Prostate gland (tissue), 2 donors: ENCODE measurements around the gene CDH13.

ENCODE experiments used
- POLR2A ChIP-seq: fragments of 450-650 bp; IDR thresholded peaks from one replicate; pipeline ENCODE4 v1.6.1; 2016; ENCODE audit warnings: antibody characterized with exemption, mild to moderate bottlenecking
- TF ChIP-seq, protein P1 (sequence below), 4 experiments: fragments of 200-600 bp in 2 of 4; fragments of 450-650 bp in 2 of 4; sonication (generic) in 2 of 4; IDR thresholded peaks; 1 replicate in 3 of 4; 2 replicates in 1 of 4; pipeline ENCODE4 v1.5.1; 2016 to 2019; ENCODE audit warnings: antibody characterized with exemption in 4 of 4, mild to moderate bottlenecking in 2 of 4, moderate library complexity in 2 of 4

DNA sequence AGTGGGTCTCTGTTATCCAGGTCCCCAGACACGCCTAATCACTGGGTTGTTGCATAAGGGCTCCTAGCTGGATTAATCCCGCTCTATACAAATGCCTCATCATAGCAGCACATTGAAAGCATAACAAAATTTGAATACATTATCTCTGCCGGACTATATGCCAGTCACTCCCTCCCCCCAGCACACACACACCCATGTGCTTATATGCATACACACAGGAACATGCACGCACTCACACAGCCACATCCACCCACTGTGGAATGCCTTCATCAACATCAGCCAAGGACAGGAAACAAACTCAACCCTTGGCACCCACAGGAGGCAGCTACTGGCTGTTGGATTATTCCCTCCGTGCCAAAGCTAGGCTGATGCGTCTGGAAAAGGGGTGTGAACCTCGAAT, 3.5 kb upstream of the CDH13 start:
- TF ChIP-seq, protein P1, sequence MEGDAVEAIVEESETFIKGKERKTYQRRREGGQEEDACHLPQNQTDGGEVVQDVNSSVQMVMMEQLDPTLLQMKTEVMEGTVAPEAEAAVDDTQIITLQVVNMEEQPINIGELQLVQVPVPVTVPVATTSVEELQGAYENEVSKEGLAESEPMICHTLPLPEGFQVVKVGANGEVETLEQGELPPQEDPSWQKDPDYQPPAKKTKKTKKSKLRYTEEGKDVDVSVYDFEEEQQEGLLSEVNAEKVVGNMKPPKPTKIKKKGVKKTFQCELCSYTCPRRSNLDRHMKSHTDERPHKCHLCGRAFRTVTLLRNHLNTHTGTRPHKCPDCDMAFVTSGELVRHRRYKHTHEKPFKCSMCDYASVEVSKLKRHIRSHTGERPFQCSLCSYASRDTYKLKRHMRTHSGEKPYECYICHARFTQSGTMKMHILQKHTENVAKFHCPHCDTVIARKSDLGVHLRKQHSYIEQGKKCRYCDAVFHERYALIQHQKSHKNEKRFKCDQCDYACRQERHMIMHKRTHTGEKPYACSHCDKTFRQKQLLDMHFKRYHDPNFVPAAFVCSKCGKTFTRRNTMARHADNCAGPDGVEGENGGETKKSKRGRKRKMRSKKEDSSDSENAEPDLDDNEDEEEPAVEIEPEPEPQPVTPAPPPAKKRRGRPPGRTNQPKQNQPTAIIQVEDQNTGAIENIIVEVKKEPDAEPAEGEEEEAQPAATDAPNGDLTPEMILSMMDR (IDR thresholded peaks at IDR 0.05) = no peak
- no peak for TF ChIP-seq POLR2A
